GM18505 (cell line): ENCODE results near the gene ID1.
"Not testable (repeated sequence)": the region's sequence is repeated elsewhere in the genome, so short reads cannot be mapped to it uniquely, and the experiment has no call there.

Experiments
- ATAC-seq: cut with Tn5 transposase; IDR thresholded peaks from one replicate; pipeline ENCODE4 v1.9.1; 2021; ENCODE audit not compliant: unreplicated experiment
- POLR2A ChIP-seq: IDR thresholded peaks from 4 replicates; pipeline ENCODE4 v1.6.1; 2011; ENCODE audit warnings: borderline replicate concordance; ENCODE audit not compliant: insufficient read depth, insufficient read length; ENCODE audit errors: extremely low read depth

ID1 gene

GRCh38 chr20:31570021-31570463 is 35.0 kb upstream of the ID1 start:
- TF ChIP-seq POLR2A = no peak
- ATAC-seq = no peak

- TF ChIP-seq POLR2A = no peak
- no peak for ATAC-seq
Observed at GRCh38 chr20:31570735-31571617, 34.1 kb upstream of the ID1 start.

GRCh38 chr20:31572042-31572700 is 32.9 kb upstream of the ID1 start:
- ATAC-seq = no peak
- no peak for TF ChIP-seq POLR2A

GRCh38 chr20:31572701-31573554 is 32.2 kb upstream of the ID1 start:
- ATAC-seq = peak; percentile 91
- peak; percentile 73 for TF ChIP-seq POLR2A

- ATAC-seq = peak; percentile 13
- TF ChIP-seq POLR2A = no peak
Observed at GRCh38 chr20:31573555-31574321, 31.4 kb upstream of the ID1 start.

- ATAC-seq = not testable (repeated sequence)
Observed at GRCh38 chr20:31574986-31575385, 30.1 kb upstream of the ID1 start.

- no peak for TF ChIP-seq POLR2A
- no peak for ATAC-seq
Observed at GRCh38 chr20:31576751-31577150, 28.3 kb upstream of the ID1 start.

- no peak for ATAC-seq
- no peak for TF ChIP-seq POLR2A
Observed at GRCh38 chr20:31577194-31577593, 27.9 kb upstream of the ID1 start.

- no peak for ATAC-seq
- TF ChIP-seq POLR2A = no peak
Observed at GRCh38 chr20:31578448-31579138, 26.5 kb upstream of the ID1 start.

- TF ChIP-seq POLR2A = no peak
- ATAC-seq = no peak
Observed at GRCh38 chr20:31579245-31579644, 25.8 kb upstream of the ID1 start.

- not testable (repeated sequence) for ATAC-seq
Observed at GRCh38 chr20:31579941-31580651, 25.0 kb upstream of the ID1 start.

- ATAC-seq = no peak
- TF ChIP-seq POLR2A = no peak
Observed at GRCh38 chr20:31580706-31581105, 24.4 kb upstream of the ID1 start.
